ENCODE data around the gene SWT1.
"Not testable (repeated sequence)": the region's sequence is repeated elsewhere in the genome, so short reads cannot be mapped to it uniquely, and the experiment has no call there.

Gene SWT1

DNA sequence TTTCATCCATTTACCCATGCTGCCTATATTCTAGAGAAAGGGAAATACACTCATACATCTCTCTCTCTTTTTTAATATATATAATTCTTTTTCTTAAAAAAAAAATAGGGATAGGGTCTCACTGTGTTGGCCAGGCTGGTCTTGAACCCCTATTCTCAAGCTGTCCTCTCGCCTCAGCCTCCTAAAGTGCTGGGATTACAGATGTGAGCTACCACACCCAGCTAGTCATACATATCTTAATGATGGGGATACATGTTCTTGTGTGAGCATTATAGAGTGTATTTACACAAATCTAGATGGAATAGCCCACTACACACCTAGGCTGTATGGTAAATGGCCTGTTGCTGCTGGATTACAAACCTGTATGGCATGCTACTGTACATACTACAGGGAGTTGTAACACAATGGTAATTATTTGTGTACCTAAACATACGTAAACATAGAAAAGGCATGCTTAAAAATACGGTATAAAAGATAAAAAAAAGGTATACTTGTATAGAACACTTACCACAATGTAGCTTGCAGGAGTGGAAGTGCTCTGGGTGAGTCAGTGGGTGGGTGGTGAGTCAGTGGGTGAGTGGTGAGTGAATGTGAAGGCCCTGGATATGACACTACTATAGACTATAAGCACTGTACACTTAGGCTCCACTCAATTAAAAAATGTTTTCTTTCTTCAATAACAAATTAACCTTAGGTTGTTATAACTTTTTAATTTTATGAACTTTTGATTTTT, 87.2 kb downstream of the SWT1 start:
- Histone ChIP-seq H3K9me3 (ENCODE audit: control insufficient read depth, low read length) (no peaks in the 10 kb centered on the region), H3K27me3 (ENCODE audit: control insufficient read depth, insufficient read depth, low read length, poor library complexity, severe bottlenecking) (no peaks in the 10 kb centered on the region), H3K27ac (ENCODE audit: insufficient read depth, low read depth, low read length, poor library complexity, severe bottlenecking) (no peak overlapping the region), H3K36me3 (ENCODE audit: control insufficient read depth, insufficient read depth, low read length) (no peaks in the 10 kb centered on the region), H3K4me1 (ENCODE audit: control insufficient read depth, insufficient read depth, low read length) (no peaks in the 10 kb centered on the region), H3K4me3 (ENCODE audit: insufficient read depth, low read depth, low read length) (no peak overlapping the region)
- WGBS, 2 experiments: 100% methylated on average over 3 of the region's 3 CpGs; no CpG with 5 or more reads in 1 of the 2 experiments

DNA sequence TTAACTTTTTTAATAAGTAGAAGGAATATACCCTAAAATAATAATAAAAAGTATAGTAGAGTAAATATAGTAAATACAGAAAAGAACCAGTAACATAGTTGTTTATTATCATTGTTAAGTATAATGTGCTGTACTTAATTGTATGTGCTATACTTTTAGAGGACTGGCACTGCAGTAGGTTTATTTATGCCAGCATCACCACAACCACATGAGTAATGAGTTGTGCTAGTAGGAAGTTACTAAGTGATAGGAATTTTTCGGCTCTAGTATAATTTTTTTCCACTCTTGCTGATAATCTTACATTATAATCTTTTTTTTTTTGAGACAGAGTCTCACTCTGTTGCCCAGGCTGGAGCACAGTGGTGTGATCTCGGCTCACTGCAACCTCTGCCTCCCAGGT, 88.5 kb downstream of the SWT1 start:
- H3K36me3 ChIP-seq (ENCODE audit: control insufficient read depth, insufficient read depth, low read length): no peaks in the 10 kb centered on the region
- no peak overlapping the region for H3K27ac ChIP-seq (ENCODE audit: insufficient read depth, low read depth, low read length, poor library complexity, severe bottlenecking)
- no peaks in the 10 kb centered on the region for H3K27me3 ChIP-seq (ENCODE audit: control insufficient read depth, insufficient read depth, low read length, poor library complexity, severe bottlenecking)
- H3K9me3 ChIP-seq (ENCODE audit: control insufficient read depth, low read length): no peaks in the 10 kb centered on the region
- no peak overlapping the region for H3K4me3 ChIP-seq (ENCODE audit: insufficient read depth, low read depth, low read length)
- no peaks in the 10 kb centered on the region for H3K4me1 ChIP-seq (ENCODE audit: control insufficient read depth, insufficient read depth, low read length)
- WGBS, 2 experiments: 88 to 93% methylated on average over 1 of the region's 2 CpGs

DNA sequence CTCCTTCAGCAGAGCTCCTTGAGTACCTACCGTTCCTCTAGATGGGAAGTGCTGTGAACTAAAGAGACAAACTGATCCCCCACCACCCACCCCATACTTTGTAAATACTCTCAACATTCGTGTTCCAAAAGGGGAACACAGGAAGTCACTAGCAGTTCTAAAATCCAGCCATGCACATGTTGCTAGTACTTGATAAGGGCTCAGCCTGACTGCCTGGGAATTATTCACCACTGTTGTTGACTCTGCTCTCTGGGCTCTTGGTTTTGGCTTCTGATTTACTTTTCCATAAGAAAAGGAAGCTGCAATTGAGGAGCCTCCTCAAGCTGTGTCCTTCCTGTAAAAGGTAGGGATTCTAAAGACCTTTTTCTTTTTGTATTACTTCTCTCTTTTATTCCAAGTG, 92.6 kb downstream of the SWT1 start:
- Histone ChIP-seq H3K36me3 (ENCODE audit: control insufficient read depth, insufficient read depth, low read length) (no peaks in the 10 kb centered on the region), H3K27me3 (ENCODE audit: control insufficient read depth, insufficient read depth, low read length, poor library complexity, severe bottlenecking) (no peaks in the 10 kb centered on the region), H3K4me3 (ENCODE audit: insufficient read depth, low read depth, low read length) (no peak overlapping the region), H3K27ac (ENCODE audit: insufficient read depth, low read depth, low read length, poor library complexity, severe bottlenecking) (no peak overlapping the region), H3K9me3 (ENCODE audit: control insufficient read depth, low read length) (no peaks in the 10 kb centered on the region), H3K4me1 (ENCODE audit: control insufficient read depth, insufficient read depth, low read length) (no peaks in the 10 kb centered on the region)
- 73% methylated on average over 2 of the region's 2 CpGs for WGBS, 2 experiments

DNA sequence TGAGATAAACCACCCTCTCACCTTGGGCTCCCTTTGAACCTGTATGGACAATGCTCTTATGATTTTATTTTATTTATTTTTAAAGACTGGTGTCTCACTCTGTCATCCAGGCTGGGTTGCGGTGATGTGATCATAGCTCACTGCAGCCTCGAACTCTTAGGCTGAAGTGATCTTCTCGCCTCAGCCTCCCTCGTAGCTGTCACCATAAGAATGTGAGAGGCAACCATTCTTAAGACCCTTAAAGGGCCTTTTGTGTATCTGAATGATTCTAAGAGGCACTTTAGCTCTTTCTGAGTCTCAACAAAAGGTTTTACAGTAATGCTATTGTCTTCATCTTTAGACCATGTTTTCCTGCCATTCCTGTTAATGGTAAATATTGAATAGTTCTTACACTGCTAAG, 93.1 kb downstream of the SWT1 start:
- no peaks in the 10 kb centered on the region for H3K9me3 ChIP-seq (ENCODE audit: control insufficient read depth, low read length)
- WGBS, 2 experiments: 68 to 69% methylated on average over 4 of the region's 4 CpGs

DNA sequence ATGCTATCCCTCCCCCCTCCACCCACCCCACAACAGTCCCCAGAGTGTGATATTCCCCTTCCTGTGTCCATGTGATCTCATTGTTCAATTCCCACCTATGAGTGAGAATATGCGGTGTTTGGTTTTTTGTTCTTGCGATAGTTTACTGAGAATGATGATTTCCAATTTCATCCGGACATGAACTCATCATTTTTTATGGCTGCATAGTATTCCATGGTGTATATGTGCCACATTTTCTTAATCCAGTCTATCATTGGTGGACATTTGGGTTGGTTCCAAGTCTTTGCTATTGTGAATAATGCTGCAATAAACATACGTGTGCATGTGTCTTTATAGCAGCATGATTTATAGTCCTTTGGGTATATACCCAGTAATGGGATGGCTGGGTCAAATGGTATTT, 95.0 kb downstream of the SWT1 start:
- WGBS, 2 experiments: 100% methylated on average over 1 of the region's 4 CpGs; no CpG with 5 or more reads in 1 of the 2 experiments

More for the DNA sequence above, 93.1 kb downstream of the SWT1 start:
- Histone ChIP-seq H3K27ac (ENCODE audit: insufficient read depth, low read depth, low read length, poor library complexity, severe bottlenecking) (no peak overlapping the region), H3K4me1 (ENCODE audit: control insufficient read depth, insufficient read depth, low read length) (no peaks in the 10 kb centered on the region), H3K27me3 (ENCODE audit: control insufficient read depth, insufficient read depth, low read length, poor library complexity, severe bottlenecking) (no peaks in the 10 kb centered on the region), H3K36me3 (ENCODE audit: control insufficient read depth, insufficient read depth, low read length) (no peaks in the 10 kb centered on the region), H3K4me3 (ENCODE audit: insufficient read depth, low read depth, low read length) (no peak overlapping the region)

DNA sequence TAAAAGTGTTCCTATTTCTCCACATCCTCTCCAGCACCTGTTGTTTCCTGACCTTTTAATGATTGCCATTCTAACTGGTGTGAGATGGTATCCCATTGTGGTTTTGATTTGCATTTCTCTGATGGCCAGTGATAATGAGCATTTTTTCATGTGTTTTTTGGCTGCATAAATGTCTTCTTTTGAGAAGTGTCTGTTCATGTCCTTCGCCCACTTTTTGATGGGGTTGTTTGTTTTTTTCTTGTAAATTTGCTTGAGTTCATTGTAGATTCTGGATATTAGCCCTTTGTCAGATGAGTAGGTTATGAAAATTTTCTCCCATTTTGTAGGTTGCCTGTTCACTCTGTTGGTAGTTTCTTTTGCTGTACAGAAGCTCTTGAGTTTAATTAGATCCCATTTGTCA, 95.4 kb downstream of the SWT1 start:
- not testable (repeated sequence) for H3K36me3 ChIP-seq (ENCODE audit: control insufficient read depth, insufficient read depth, low read length); H3K27me3 ChIP-seq (ENCODE audit: control insufficient read depth, insufficient read depth, low read length, poor library complexity, severe bottlenecking); H3K27ac ChIP-seq (ENCODE audit: insufficient read depth, low read depth, low read length, poor library complexity, severe bottlenecking); H3K4me1 ChIP-seq (ENCODE audit: control insufficient read depth, insufficient read depth, low read length); H3K4me3 ChIP-seq (ENCODE audit: insufficient read depth, low read depth, low read length); H3K9me3 ChIP-seq (ENCODE audit: control insufficient read depth, low read length)
- WGBS, 2 experiments: no CpG with 5 or more reads among the region's 1 CpG

More for the DNA sequence above, 95.0 kb downstream of the SWT1 start:
- H3K27ac ChIP-seq (ENCODE audit: insufficient read depth, low read depth, low read length, poor library complexity, severe bottlenecking); H3K4me3 ChIP-seq (ENCODE audit: insufficient read depth, low read depth, low read length); H3K36me3 ChIP-seq (ENCODE audit: control insufficient read depth, insufficient read depth, low read length); H3K27me3 ChIP-seq (ENCODE audit: control insufficient read depth, insufficient read depth, low read length, poor library complexity, severe bottlenecking); H3K4me1 ChIP-seq (ENCODE audit: control insufficient read depth, insufficient read depth, low read length); H3K9me3 ChIP-seq (ENCODE audit: control insufficient read depth, low read length): not testable (repeated sequence)

DNA sequence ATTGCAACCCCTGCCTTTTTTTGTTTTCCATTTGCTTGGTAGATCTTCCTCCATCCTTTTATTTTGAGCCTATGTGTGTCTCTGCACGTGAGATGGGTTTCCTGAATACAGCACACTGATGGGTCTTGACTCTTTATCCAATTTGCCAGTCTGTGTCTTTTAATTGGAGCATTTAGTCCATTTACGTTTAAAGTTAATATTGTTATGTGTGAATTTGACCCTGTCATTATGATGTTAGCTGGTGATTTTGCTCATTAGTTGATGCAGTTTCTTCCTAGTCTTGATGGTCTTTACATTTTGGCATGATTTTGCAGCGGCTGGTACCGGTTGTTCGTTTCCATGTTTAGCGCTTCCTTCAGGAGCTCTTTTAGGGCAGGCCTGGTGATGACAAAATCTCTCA, 98.6 kb downstream of the SWT1 start:
- WGBS, 2 experiments: 94 to 95% methylated on average over 3 to 4 of the region's 6 CpGs
- not testable (repeated sequence) for H3K9me3 ChIP-seq (ENCODE audit: control insufficient read depth, low read length); H3K36me3 ChIP-seq (ENCODE audit: control insufficient read depth, insufficient read depth, low read length); H3K27me3 ChIP-seq (ENCODE audit: control insufficient read depth, insufficient read depth, low read length, poor library complexity, severe bottlenecking); H3K4me1 ChIP-seq (ENCODE audit: control insufficient read depth, insufficient read depth, low read length); H3K4me3 ChIP-seq (ENCODE audit: insufficient read depth, low read depth, low read length); H3K27ac ChIP-seq (ENCODE audit: insufficient read depth, low read depth, low read length, poor library complexity, severe bottlenecking)

DNA sequence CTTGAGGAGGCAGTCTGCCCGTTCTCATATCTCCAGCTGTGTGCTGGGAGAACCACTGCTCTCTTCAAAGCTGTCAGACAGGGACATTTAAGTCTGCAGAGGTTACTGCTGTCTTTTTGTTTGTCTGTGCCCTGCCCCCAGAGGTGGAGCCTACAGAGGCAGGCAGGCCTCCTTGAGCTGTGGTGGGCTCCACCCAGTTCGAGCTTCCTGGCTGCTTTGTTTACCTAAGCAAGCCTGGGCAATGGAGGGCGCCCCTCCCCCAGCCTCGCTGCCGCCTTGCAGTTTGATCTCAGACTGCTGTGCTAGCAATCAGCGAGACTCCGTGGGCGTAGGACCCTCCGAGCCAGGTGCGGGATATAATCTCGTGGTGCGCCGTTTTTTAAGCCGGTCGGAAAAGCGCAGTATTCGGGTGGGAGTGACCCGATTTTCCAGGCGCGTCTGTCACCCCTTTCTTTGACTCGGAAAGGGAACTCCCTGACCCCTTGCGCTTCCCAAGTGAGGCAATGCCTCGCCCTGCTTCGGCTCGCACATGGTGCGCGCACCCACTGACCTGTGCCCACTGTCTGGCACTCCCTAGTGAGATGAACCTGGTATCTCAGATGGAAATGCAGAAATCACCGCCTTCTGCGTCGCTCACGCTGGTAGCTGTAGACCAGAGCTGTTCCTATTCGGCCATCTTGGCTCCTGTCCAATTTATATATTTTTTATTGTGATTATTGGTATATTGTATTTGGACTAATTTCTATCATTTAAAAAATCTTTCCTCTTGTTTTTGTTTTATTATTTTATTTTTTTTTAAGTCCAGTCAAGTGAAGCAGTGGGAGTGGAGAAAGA, 100.4 kb downstream of the SWT1 start:
- not testable (repeated sequence) for H3K9me3 ChIP-seq (ENCODE audit: control insufficient read depth, low read length); H3K27me3 ChIP-seq (ENCODE audit: control insufficient read depth, insufficient read depth, low read length, poor library complexity, severe bottlenecking); H3K36me3 ChIP-seq (ENCODE audit: control insufficient read depth, insufficient read depth, low read length); H3K27ac ChIP-seq (ENCODE audit: insufficient read depth, low read depth, low read length, poor library complexity, severe bottlenecking); H3K4me1 ChIP-seq (ENCODE audit: control insufficient read depth, insufficient read depth, low read length); H3K4me3 ChIP-seq (ENCODE audit: insufficient read depth, low read depth, low read length)
- 84 to 94% methylated on average over 18 to 24 of the region's 32 CpGs for WGBS, 2 experiments

DNA sequence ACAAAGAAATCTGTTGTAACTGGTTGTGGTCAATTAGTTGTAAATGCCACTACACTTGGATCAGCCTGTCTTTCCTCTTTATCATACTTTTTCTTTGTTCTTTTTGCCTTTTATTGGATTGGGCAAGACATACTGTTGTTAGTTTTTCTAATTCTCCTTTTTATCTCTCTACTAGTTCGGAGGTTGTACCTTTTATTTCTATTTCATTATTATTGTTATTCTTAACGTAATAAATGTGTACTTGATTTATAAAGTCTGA, 100.9 kb downstream of the SWT1 start:
- no CpG with 5 or more reads among the region's 2 CpGs for WGBS, 2 experiments
- no peaks in the 10 kb centered on the region for H3K36me3 ChIP-seq (ENCODE audit: control insufficient read depth, insufficient read depth, low read length)
- H3K27ac ChIP-seq (ENCODE audit: insufficient read depth, low read depth, low read length, poor library complexity, severe bottlenecking): no peak overlapping the region
- H3K4me1 ChIP-seq (ENCODE audit: control insufficient read depth, insufficient read depth, low read length): no peaks in the 10 kb centered on the region
- H3K4me3 ChIP-seq (ENCODE audit: insufficient read depth, low read depth, low read length): no peak overlapping the region
- no peaks in the 10 kb centered on the region for H3K27me3 ChIP-seq (ENCODE audit: control insufficient read depth, insufficient read depth, low read length, poor library complexity, severe bottlenecking)
- H3K9me3 ChIP-seq (ENCODE audit: control insufficient read depth, low read length): no peaks in the 10 kb centered on the region

DNA sequence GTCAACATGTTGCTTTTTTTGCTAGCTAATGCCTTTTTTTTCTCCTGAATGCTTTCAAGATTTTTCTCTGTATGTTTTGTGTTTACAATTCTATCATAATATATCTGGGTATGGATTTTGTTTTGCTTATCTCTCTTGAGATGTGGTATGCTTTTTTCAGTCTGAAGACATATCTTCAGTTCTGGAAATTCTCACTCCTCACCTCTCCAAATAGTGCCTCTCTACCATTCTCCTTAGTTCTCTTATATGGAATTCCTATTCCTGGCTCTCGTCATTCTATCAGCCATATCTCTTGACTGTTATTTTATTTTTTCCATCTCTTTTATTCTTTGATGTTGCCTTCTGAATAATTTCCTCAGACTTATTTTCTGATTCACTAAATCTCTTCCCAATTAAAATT, 101.7 kb downstream of the SWT1 start:
- Histone ChIP-seq H3K4me3 (ENCODE audit: insufficient read depth, low read depth, low read length) (no peak overlapping the region), H3K9me3 (ENCODE audit: control insufficient read depth, low read length) (no peaks in the 10 kb centered on the region), H3K4me1 (ENCODE audit: control insufficient read depth, insufficient read depth, low read length) (no peaks in the 10 kb centered on the region), H3K36me3 (ENCODE audit: control insufficient read depth, insufficient read depth, low read length) (no peaks in the 10 kb centered on the region), H3K27me3 (ENCODE audit: control insufficient read depth, insufficient read depth, low read length, poor library complexity, severe bottlenecking) (no peaks in the 10 kb centered on the region), H3K27ac (ENCODE audit: insufficient read depth, low read depth, low read length, poor library complexity, severe bottlenecking) (no peak overlapping the region)
- 85 to 93% methylated on average over 1 of the region's 1 CpG for WGBS, 2 experiments

Measured in ectodermal cell (in vitro differentiated cells).